DND-41 (cell line): ENCODE data around the gene TTC28.

Experiments
- CTCF ChIP-seq: IDR thresholded peaks from 2 replicates; pipeline ENCODE4 v1.5.1; 2012; ENCODE audit warnings: borderline replicate concordance, low read length, moderate library complexity, mild to moderate bottlenecking; ENCODE audit not compliant: poor library complexity, severe bottlenecking; ENCODE audit errors: extremely low read depth
- EZH2 ChIP-seq: IDR thresholded peaks from 3 replicates; pipeline ENCODE4 v1.6.1; 2012; ENCODE audit warnings: borderline replicate concordance, low read depth, mild to moderate bottlenecking, moderate library complexity, low read length, inconsistent platforms; ENCODE audit not compliant: severe bottlenecking

GRCh38 chr22:28366856-28367255 is 312.8 kb downstream of the TTC28 start:
- no peak for TF ChIP-seq CTCF
- no peak for TF ChIP-seq EZH2
